ENCODE results near the gene FZD4.

The FZD4 gene

DNA sequence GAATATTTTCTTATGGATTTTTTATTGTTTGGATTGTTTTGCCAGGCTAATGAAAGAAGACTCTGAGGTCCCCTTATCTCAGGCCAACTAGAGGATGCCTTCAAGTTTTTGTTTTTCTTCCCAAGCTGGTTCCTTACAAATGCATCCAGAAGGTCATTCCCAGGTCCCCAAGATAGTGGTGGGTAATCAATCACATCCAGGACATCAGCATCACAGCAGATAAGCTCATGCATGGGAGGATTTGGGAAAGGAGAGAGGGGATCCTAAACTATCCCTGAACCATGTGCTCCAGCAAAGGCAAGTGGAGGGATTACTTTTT is 20.7 kb downstream of the FZD4 start:
- TF ChIP-seq REST (IDR thresholded peaks at IDR 0.05; ENCODE audit: insufficient read depth in 1 of 2, low read depth in 2 of 2, low read length in 2 of 2) (no peak), FOXP2 (optimal IDR thresholded peaks at IDR 0.05; ENCODE audit: borderline replicate concordance, extremely low read depth, extremely low read length, insufficient read depth) (no peak), POLR2AphosphoS5 (IDR thresholded peaks at IDR 0.05; ENCODE audit: low read depth, low read length) (no peak), TAF1 (IDR thresholded peaks at IDR 0.05; ENCODE audit: borderline replicate concordance, insufficient read depth, low read length) (no peak), SIN3A (IDR thresholded peaks at IDR 0.05; ENCODE audit: borderline replicate concordance, insufficient read depth, low read length) (no peak)

DNA sequence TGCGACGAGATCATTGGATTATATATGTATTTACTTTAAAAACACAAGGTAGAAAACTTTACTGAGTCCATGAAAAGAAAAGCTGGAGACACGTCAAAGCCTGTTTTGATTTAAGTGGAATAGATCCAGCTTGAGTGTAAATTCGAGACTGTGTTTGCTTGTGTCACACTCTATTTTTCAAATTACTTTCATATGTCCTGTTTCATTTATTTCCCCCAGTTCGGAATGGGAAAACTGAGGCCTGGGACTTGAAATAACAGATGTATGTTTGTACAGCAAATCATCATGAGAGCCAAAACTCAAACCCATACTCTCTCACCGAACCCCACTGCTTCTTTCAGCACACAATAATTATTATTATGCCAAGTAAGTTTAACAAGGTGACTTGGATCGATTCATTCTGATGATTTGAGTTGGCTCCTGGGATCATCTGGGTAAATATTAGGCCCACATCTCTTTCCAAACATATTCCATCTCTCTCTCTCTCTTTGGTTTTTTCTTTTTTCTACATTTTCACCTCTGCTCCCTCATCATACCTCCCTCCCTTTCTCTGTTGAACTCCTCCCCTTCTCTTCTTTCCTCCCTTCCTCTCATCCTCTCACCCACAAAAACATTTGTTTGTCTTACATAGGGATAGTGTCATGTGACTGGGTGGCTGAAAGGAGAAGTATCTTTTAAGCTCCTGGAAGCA is 21.2 kb downstream of the FZD4 start:
- no peak for TF ChIP-seq POLR2AphosphoS5 (IDR thresholded peaks at IDR 0.05; ENCODE audit: low read depth, low read length)
- no peak for TF ChIP-seq SIN3A (IDR thresholded peaks at IDR 0.05; ENCODE audit: borderline replicate concordance, insufficient read depth, low read length)
- no peak for TF ChIP-seq TAF1 (IDR thresholded peaks at IDR 0.05; ENCODE audit: borderline replicate concordance, insufficient read depth, low read length)
- TF ChIP-seq FOXP2 (optimal IDR thresholded peaks at IDR 0.05; ENCODE audit: borderline replicate concordance, extremely low read depth, extremely low read length, insufficient read depth): no peak
- TF ChIP-seq REST (IDR thresholded peaks at IDR 0.05; ENCODE audit: insufficient read depth in 1 of 2, low read depth in 2 of 2, low read length in 2 of 2): no peak

DNA sequence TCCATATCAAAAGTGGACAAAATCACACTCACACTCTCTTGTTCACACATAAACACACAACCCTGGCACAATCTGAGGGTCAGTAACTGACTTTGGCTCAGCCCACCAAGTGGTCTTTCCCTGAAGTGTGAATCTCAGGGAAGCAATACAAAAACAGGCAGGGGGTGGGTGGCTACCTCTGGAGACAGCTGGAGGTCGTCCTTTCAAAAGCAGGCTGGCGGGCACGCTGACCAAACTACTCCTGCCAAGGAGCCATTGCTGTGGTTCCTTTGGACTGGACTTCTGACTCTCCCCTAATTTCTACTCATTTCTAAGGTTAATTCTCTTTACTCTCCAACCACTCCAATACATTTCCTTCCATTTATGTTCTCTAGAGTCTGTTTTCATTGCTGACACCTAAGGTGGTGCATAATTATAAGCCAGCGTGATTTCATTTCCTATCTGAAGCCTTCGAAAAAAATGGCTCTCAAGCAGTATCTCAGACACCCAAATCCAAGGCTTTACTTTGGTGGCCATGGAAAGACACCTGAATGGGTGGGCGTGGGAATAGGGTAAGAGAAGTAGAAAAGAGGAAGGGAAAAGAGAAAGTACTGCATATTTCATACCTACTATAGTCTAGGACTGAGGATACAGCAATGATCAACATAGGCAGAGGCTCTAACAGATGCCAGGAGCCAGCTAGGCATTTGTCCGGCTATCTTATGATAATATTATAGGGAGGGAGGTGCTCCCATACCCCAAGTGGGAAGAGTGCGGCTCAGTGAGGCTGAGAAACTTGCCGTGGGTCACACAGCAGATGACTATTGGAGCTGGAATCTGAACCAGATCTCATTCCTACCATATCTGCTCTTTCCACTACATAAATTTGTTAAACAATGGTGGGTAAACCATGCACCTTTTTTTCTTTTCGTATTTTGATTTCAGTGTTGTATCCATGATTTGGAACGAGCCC is 22.0 kb downstream of the FZD4 start:
- no peak for TF ChIP-seq FOXP2 (optimal IDR thresholded peaks at IDR 0.05; ENCODE audit: borderline replicate concordance, extremely low read depth, extremely low read length, insufficient read depth)
- TF ChIP-seq POLR2AphosphoS5 (IDR thresholded peaks at IDR 0.05; ENCODE audit: low read depth, low read length): no peak
- TF ChIP-seq TAF1 (IDR thresholded peaks at IDR 0.05; ENCODE audit: borderline replicate concordance, insufficient read depth, low read length): no peak
- no peak for TF ChIP-seq SIN3A (IDR thresholded peaks at IDR 0.05; ENCODE audit: borderline replicate concordance, insufficient read depth, low read length)
- TF ChIP-seq REST (IDR thresholded peaks at IDR 0.05; ENCODE audit: insufficient read depth in 1 of 2, low read depth in 2 of 2, low read length in 2 of 2): no peak

GRCh38 chr11:86932259-86932585 is 23.0 kb downstream of the FZD4 start:
- TF ChIP-seq FOXP2 (optimal IDR thresholded peaks at IDR 0.05; ENCODE audit: borderline replicate concordance, extremely low read depth, extremely low read length, insufficient read depth): no peak
- no peak for TF ChIP-seq SIN3A (IDR thresholded peaks at IDR 0.05; ENCODE audit: borderline replicate concordance, insufficient read depth, low read length)
- TF ChIP-seq POLR2AphosphoS5 (IDR thresholded peaks at IDR 0.05; ENCODE audit: low read depth, low read length): no peak
- no peak for TF ChIP-seq REST (IDR thresholded peaks at IDR 0.05; ENCODE audit: insufficient read depth in 1 of 2, low read depth in 2 of 2, low read length in 2 of 2)
- TF ChIP-seq TAF1 (IDR thresholded peaks at IDR 0.05; ENCODE audit: borderline replicate concordance, insufficient read depth, low read length): no peak
